ENCODE results near the gene RIPOR2.

DNA sequence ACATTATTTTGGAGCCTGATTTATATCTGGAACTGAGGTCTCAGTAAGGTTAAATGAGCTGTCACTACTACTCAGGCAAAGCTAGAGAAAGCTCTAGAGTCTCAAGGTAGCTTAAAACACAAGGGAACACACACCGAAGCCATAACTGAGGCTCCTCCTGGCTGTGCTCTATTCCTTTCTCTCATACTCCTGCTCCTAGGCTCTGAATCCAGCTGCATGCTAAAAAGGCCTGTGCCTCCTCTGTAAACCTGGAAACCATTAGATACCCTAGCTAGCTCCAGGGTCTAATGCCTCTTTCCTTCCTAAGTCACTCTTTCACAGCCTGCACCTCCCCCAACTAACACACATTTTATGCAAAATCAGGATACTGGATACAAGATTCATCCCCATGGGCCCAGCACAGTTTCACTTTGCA is 17.1 kb downstream of the RIPOR2 start:
- TF ChIP-seq TAF1 (IDR thresholded peaks at IDR 0.05; ENCODE audit: low read depth, low read length) (no peak), POLR2A (IDR thresholded peaks at IDR 0.05; ENCODE audit: low read depth, low read length) (no peak), POU2F2 (IDR thresholded peaks at IDR 0.05; ENCODE audit: low read depth, low read length) (no peak), POLR2AphosphoS5 (IDR thresholded peaks at IDR 0.05; ENCODE audit: low read depth, low read length) (no peak), SPI1 (IDR thresholded peaks at IDR 0.05; ENCODE audit: low read depth, low read length) (no peak), PAX5 (IDR thresholded peaks at IDR 0.05; ENCODE audit: insufficient read depth, low read length, severe bottlenecking) (no peak)
